Neural crest cell (in vitro differentiated cells): ENCODE data around the gene SH3TC2. TPM values are rescaled to one million over a fixed set of nuclear protein-coding genes. Genes with fewer than 3 reads are reported as not detected.

ENCODE experiments used
- DNase-seq: peaks from one replicate; pipeline ENCODE4 v3.0.0; 2021; ENCODE audit warnings: low read depth, mixed read lengths, low spot score
- H3K27ac Mint-ChIP-seq: one replicate; pipeline ENCODE4 v1.8.0; 2021; ENCODE audit warnings: mild to moderate bottlenecking, mixed read lengths; ENCODE audit not compliant: unreplicated experiment
- H3K27me3 Mint-ChIP-seq: 2 replicates; pipeline ENCODE4 v1.8.0; 2021; ENCODE audit warnings: low read depth, mild to moderate bottlenecking, mixed read lengths
- H3K36me3 Mint-ChIP-seq: 2 replicates; pipeline ENCODE4 v1.8.0; 2021; ENCODE audit warnings: low read depth, mild to moderate bottlenecking, mixed read lengths
- H3K4me1 Mint-ChIP-seq: 2 replicates; pipeline ENCODE4 v1.8.0; 2021; ENCODE audit warnings: mixed read lengths
- H3K4me3 Mint-ChIP-seq: one replicate; pipeline ENCODE4 v1.8.0; 2021; ENCODE audit warnings: mild to moderate bottlenecking, mixed read lengths
- H3K9me3 Mint-ChIP-seq: 2 replicates; pipeline ENCODE4 v1.8.0; 2021; ENCODE audit warnings: mixed read lengths
- CTCF ChIP-seq: fragments of 200-600 bp; sonication (generic); conservative IDR thresholded peaks from 2 replicates; pipeline ENCODE4 v1.5.0; 2021; ENCODE audit warnings: antibody characterized with exemption, mild to moderate bottlenecking
- total RNA-seq: library from RNA; stranded (reverse); gene quantifications from 2 replicates; pipeline ENCODE4 v1.2.1, GENCODE V29; 2021

The SH3TC2 gene
- total RNA-seq, 1 donor from 2014 or later, result 9.3 TPM

GRCh38 chr5:149027636-149028035, 35.2 kb downstream of the SH3TC2 start:
- Mint-ChIP-seq H3K4me3 (no peak overlapping the region), H3K27ac (no peak overlapping the region), H3K4me1 (no peaks in the 10 kb centered on the region), H3K36me3 (peaks cover 6% of the 10 kb centered on the region), H3K27me3 (no peaks in the 10 kb centered on the region), H3K9me3 (peaks cover 2% of the 10 kb centered on the region)
- no peak for DNase-seq
- no peak for TF ChIP-seq CTCF

DNA sequence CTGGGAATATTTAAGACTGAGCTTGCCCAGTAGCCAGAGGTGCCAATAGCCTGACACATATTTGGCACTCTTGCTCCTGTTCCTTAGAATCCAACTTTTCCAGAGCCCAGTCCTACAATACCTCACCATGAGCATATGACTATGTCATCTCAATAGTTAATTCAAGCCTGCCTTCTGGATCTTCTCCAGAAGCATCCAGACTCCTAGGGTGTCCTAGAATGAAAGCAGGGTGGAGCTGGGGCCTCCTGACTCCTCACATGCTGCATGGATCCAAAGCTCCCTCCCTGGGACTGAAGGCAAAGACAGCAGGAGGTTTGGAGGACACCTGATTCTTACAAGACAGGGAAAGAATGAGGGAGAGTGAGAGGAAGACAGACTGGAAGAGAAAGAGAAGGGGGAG, 37.9 kb downstream of the SH3TC2 start:
- Mint-ChIP-seq H3K27me3 (no peaks in the 10 kb centered on the region), H3K27ac (no peak overlapping the region), H3K36me3 (peaks cover 2% of the 10 kb centered on the region), H3K9me3 (peaks cover 2% of the 10 kb centered on the region), H3K4me1 (peaks cover 6% of the 10 kb centered on the region), H3K4me3 (no peak overlapping the region)
- no peak for TF ChIP-seq CTCF
- DNase-seq, result no peak

GRCh38 chr5:149024477-149024876, 38.4 kb downstream of the SH3TC2 start:
- Mint-ChIP-seq H3K27me3 (no peaks in the 10 kb centered on the region), H3K27ac (no peak overlapping the region), H3K36me3 (peaks cover 2% of the 10 kb centered on the region), H3K4me1 (peaks cover 11% of the 10 kb centered on the region), H3K9me3 (peaks cover 2% of the 10 kb centered on the region), H3K4me3 (no peak overlapping the region)
- DNase-seq, result no peak
- TF ChIP-seq CTCF, result no peak

GRCh38 chr5:149022200-149022599, 40.7 kb downstream of the SH3TC2 start:
- peaks cover 2% of the 10 kb centered on the region for H3K36me3 Mint-ChIP-seq
- no peaks in the 10 kb centered on the region for H3K27me3 Mint-ChIP-seq
- TF ChIP-seq CTCF, result no peak
- no peaks in the 10 kb centered on the region for H3K9me3 Mint-ChIP-seq
- no peak for DNase-seq
- H3K4me3 Mint-ChIP-seq, result no peak overlapping the region
- H3K4me1 Mint-ChIP-seq, result peaks cover 21% of the 10 kb centered on the region
- H3K27ac Mint-ChIP-seq, result no peak overlapping the region

DNA sequence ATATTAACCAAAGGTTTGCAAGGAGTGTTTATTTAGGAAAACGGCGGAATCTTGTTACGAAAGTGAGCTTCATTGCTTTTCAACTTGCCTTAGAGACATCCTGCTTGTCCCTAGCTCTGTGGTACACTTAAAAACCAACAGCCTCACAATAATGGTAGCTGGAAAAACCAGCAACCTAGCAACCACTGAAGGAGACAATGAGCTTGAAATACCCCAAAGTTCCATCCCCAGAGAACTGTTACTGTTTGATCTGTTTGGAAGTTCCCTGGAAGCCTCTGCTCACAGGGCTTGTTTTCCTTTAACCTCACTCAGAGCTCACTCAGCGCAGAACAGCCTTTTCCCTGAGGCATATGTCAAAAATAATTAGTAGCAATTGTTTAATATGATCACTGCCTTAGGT, 43.2 kb downstream of the SH3TC2 start:
- peaks cover 21% of the 10 kb centered on the region for H3K4me1 Mint-ChIP-seq
- H3K9me3 Mint-ChIP-seq, result no peaks in the 10 kb centered on the region
- no peak for DNase-seq
- H3K36me3 Mint-ChIP-seq, result peaks cover 2% of the 10 kb centered on the region
- no peak overlapping the region for H3K27ac Mint-ChIP-seq
- no peak overlapping the region for H3K4me3 Mint-ChIP-seq
- no peak for TF ChIP-seq CTCF
- no peaks in the 10 kb centered on the region for H3K27me3 Mint-ChIP-seq
